NCI-H1436 (cell line): ENCODE data around the gene FAM229A.
"Not testable (repeated sequence)": the region's sequence is repeated elsewhere in the genome, so short reads cannot be mapped to it uniquely, and the experiment has no call there.

Source experiments
- DNase-seq: peaks from one replicate; lab custom pipeline; 2025; lab: John Stamatoyannopoulos, UW

The FAM229A gene

GRCh38 chr1:32376199-32376598 is 13.9 kb upstream of the FAM229A start:
- no peak for DNase-seq

DNA sequence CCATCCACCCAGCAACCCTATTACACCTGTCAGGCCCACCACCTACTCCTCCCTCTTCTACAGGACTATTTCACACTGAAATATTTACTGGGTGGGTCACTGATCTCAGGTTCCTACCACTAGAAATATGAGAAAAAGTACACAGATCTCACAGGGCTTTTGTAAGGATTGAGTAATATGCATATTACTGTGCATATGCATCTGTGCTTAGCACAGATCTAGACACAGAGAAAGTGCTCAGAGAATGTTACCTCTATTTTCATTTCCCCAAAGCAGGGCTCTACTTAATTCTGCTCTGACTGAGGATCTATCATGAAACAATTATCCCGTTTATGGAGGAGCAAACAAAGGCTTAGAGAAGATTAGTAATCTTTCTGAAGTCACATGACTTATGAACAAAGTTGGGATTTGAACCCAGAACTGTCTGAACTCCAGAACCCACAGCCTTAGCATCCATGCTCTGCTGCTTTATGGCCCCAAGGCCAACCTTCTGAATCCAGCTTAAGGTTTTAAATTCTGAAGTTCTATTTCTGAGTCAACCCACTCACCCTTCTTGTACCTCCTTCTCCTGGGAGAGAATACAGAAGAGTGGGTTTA is 11.8 kb upstream of the FAM229A start:
- DNase-seq: no peak

DNA sequence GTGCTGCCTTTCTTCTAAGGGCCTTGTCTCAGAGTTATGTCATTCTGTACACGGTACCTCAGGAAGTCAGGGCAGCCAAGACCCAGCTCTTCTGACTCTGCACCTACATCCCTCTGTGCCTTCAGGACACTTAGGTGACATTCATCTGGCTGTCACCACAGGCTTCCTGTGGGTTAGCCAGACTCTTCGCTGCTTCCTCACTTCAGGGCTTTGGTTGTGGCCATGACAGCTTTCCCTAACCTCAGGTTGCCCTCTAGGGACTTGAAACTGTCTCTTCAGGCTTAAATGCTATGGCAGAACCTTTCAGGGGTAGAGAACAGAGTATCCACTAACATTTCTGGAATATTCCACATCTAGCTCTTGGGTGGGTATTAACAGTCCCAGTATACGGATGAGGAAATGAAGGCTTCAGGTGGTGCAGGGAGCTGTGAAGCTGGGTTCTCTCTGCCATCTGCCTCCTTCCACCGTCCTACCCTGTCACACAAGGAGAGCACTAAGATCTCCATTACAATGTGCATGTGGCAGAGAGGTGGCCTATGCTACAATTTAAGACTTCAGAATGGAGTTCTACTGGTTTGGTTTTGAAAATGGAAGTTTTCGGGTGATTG is 10.0 kb upstream of the FAM229A start:
- DNase-seq: no peak

GRCh38 chr1:32367912-32368635 is 5.8 kb upstream of the FAM229A start:
- DNase-seq: no peak

DNA sequence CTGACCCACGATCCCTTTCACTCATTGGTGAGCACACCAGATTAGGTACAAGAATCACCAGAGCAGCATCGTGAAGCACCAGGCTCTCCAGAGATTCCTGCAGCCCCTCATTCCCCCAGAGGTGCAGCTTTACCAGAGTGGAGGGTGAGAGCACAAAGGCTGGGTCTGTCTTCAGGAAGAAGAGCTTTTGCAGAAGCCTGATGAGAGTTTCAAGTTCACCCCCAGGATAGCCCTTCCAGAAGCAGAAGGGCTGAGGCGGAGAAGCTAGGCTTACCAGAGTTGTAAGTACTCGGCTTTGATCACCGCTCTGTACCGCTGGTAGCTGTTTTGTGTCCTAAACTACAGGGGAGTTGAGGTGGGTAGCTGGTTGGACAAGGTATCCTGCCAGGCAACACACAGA is 3.2 kb upstream of the FAM229A start:
- no peak for DNase-seq

GRCh38 chr1:32364836-32365235 is 2.6 kb upstream of the FAM229A start:
- no peak for DNase-seq

DNA sequence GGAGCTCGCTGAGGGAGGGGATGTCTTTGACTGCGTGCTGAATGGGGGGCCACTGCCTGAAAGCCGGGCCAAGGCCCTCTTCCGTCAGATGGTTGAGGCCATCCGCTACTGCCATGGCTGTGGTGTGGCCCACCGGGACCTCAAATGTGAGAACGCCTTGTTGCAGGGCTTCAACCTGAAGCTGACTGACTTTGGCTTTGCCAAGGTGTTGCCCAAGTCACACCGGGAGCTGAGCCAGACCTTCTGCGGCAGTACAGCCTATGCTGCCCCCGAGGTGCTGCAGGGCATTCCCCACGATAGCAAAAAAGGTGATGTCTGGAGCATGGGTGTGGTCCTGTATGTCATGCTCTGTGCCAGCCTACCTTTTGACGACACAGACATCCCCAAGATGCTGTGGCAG is 1.4 kb upstream of the FAM229A start:
- no peak for DNase-seq

- DNase-seq: no peak
Observed at GRCh38 chr1:32361674-32362473, 411 bp downstream of the FAM229A start.

GRCh38 chr1:32361308-32361673 is 994 bp downstream of the FAM229A start:
- DNase-seq: no peak

GRCh38 chr1:32358435-32358834 is 3.9 kb downstream of the FAM229A start:
- DNase-seq: no peak

- no peak for DNase-seq
Observed at GRCh38 chr1:32357614-32358013, 4.7 kb downstream of the FAM229A start.

DNA sequence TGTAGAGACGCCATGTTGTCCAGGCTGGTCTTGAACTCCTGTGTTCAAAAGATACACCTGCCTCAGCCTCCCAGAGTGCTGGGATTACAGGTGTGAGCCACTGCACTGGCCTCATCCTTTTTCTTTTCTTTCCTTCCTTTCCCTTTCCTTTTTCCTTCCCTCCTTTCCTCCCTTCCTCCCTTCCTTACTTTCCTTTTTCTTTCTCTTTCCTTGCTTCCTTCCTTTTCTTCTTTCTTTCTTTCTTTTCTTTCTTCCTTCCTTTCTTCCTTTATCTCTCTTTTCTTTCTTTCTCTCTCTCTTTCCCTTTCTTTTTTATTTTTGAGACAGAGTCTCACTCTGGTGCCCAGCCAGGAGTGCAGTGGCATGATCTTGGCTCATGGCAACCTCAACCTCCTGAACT is 5.8 kb downstream of the FAM229A start:
- DNase-seq: no peak

DNA sequence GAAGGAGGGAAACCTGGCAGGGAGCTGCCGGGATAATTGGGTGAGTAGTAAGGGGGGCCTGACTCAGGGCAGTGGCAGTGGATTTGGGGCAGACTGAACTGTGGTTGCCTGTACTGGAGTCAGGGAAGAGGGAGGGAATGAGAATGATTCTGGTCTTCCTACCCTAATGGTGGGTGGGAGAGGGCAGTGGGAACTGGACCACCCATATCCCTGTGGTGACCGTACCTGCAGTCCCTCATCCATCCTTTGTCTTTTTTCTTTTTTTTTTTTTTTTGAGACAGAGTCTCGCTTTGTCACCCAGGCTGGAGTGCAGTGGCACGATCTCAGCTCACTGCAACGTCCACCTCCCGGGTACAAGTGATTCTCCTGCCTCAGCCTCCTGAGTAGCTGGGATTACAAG is 6.5 kb downstream of the FAM229A start:
- DNase-seq: not testable (repeated sequence)

DNA sequence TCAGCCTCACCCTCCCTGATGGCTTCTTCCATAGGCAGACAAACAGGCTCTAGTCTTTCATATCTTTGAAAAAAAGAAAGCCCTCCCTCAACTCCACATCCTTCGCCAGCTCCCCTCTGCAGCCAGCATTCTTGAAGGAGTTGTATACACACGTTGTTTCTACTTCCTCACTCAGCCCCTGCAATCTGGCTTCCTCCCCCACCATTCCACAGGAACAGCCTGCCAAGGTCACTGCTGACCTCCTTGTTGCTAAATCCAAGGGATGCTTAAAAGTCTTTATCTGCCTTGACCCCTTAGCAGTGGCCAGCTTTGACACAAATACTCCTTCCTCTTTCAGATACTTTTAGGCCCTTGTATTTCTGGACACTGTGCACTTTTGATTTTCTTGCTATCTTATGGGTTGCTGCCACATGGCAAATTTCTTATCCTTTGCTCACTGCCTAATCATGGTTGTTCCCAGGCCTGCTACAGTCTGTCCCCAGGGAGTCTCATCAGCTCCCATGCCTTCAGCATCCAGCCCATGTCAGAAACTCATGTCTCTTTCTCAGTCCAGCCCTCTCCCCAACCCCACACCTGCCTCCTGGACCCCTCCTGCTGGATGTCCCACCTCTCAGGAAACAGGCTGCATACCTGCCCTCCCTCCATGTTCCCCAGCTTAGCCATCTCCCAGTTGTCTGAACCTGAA is 8.3 kb downstream of the FAM229A start:
- DNase-seq: no peak

- no peak for DNase-seq
Observed at GRCh38 chr1:32353431-32353830, 8.9 kb downstream of the FAM229A start.

DNA sequence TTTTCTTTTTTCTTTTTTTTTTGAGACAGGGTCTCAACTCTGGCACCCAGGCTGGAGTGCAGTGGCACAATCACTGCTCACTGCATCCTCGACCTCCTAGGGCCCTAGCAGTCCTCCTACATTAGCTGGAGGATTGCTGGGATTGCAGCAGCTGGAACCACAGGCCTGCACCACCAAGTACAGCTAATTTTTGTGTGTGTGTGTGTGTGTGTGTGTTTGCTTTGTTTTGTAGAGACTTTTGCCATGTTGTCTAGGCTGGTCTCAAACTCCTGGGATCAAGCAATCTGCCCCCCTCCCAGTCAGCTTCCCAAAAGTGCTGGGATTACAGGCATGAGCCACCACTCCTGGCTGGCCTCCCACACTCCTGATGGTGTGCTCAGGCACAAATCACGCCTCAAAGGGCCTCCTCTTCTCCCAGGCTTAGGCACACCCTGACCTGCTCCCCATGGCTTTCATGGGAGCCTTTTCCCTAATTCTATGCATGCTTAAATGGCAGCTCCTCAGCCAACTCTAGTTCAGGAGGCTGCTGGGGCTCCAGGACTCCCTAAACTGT is 9.4 kb downstream of the FAM229A start:
- no peak for DNase-seq

DNA sequence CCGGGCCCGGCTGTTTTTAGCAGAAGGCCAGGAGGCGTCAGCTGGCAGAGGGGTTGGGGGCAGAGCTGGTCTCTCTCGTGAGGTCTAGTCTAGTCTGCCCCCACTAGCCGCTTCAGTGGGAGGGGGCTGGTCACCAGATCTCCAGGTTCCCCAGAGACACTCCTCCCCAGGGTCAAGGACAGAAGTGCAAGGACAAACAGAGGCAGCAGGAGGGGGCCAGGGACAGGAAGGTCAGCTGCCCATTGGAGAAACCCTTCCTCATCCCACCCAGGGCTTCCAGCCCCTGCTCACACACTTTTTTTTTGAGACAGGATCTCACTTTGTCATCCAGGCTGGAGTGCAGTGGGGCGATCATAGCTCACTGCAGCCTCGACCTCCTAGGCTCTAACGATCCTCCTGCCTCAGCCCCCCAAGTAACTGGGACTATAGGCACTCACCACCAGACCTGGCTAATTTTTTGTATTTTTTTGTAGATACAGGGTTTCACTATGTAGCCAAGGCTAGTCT is 10.0 kb downstream of the FAM229A start:
- DNase-seq: no peak

GRCh38 chr1:32351399-32352238 is 10.7 kb downstream of the FAM229A start:
- DNase-seq: peak; percentile 96

DNA sequence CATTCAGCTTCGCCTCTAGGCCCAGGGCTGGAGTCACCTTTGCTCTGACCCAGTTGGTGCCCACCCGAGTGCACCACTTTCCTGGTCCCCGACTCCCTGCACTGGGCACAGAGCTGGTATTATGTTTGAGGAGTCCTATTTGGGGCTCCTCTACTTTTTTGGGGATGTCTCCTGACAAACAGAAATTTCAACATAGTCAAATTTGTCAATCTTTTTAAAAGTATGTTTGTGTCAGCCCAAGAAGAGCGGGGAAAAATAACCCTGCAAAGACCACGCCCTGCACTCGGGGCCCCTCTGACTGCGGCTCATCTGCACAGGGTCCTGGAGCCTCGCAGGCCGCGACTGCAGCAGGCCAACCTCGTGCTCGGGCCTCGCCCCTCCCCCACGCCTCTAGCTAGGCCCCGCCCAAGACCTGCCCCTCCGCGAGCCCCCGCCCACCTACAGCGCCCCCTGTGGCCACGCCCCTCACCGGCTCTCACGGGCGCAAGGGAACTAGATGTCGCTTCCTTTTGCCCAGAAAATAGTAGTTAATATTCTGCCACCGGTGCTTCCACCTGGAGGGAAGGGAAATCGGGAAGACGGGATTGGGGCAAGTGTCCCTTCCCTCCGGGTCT is 11.4 kb downstream of the FAM229A start:
- peak; percentile 73 for DNase-seq

GRCh38 chr1:32349211-32349708 is 13.0 kb downstream of the FAM229A start:
- DNase-seq: no peak
